DLD1 (cell line): ENCODE data around the gene FETUB.

Experiments used
- in situ Hi-C: cut with HindIII; loops from 2 replicates; pipeline ENCODE4 v1.10.0; 2017; ENCODE audit warnings: low sequenced_read_pairs

Gene FETUB

DNA sequence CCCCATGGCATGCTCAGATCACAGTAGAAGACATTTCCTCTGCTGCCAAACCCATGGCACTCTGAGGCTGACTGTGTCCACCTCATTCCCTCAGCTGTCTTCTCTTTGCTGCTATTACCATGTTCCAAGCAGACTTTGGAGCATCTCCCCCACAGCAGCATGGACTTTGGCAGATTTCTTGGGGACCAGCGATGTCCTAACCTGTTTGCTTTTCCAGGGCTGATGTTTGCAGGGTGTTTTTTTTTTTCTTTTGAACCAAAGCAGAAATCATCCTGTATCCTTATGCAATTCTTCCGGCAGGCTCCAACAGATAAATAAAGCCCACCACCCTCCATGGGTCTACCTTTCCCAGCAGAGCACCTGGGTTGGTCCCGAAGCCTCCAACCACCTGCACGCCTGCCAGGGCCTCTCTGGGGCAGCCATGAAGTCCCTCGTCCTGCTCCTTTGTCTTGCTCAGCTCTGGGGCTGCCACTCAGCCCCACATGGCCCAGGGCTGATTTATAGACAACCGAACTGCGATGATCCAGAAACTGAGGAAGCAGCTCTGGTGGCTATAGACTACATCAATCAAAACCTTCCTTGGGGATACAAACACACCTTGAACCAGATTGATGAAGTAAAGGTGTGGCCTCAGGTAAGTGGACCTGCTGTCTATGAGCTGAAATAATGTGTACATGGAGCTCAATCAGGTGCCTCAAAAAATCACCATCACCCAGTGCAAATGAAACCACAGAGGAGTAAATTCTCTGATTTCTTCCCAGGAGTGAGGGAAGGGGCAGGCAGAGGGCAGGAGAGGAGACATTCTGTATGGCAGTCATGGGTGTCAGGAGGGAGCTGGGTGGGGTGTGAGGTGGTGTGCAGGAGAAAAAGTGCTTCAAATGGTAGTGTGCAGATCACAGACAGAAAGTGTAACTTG is 27.2 kb upstream of the FETUB start, which contains the start of gene AHSG:
Gene AHSG, plus strand, starts transcription at position 340 of the 916 bp plus-strand sequence. Its CDS starts 82 bp downstream, at position 422.
- in situ Hi-C loops = no loop called here

DNA sequence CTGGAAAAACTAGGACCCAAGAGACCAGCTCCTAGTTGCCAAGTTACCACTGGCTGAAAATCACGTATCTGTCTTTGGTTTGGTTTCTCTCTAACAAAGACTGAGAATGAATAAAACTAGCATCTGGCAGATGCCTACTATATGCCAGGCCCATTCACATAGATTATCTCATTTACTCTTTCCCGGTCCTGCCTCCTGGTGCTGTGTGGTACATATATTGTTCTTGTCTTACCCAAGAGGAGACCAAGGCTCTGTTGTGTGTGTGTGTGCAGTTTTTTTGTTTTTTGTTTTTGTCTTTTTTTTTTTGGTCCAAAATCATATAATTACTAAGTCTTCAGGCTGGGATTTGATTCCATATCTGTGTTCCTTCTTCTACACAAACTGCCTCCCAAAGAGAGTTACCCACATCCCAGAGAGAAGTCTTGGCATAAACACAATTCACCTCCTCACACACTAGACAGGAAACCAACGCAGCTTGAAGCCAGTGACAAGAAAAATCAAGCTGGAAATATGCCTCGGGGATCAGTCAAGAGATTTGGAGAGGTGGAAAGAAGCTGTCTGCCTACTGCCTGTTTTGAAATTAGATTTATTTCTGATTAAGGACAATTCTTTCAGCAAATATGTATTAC is 26.4 kb upstream of the FETUB start:
- in situ Hi-C loops = no loop called here

DNA sequence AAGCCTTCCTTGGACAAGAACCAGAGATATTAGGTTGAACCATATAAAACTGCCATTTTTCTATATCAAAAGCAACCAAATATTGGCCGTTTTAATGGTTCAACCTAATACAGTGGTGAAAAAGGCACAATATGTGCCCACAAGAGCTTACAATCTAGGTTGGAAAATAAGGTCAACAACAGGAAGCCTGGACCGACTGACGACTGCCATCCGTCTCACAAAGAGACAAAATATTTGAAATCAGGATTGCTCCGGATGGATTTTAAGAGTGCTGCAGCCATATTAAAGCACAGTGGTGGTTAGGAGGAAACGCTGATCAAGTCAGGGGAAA is 26.0 kb upstream of the FETUB start:
- in situ Hi-C loops = no loop called here

DNA sequence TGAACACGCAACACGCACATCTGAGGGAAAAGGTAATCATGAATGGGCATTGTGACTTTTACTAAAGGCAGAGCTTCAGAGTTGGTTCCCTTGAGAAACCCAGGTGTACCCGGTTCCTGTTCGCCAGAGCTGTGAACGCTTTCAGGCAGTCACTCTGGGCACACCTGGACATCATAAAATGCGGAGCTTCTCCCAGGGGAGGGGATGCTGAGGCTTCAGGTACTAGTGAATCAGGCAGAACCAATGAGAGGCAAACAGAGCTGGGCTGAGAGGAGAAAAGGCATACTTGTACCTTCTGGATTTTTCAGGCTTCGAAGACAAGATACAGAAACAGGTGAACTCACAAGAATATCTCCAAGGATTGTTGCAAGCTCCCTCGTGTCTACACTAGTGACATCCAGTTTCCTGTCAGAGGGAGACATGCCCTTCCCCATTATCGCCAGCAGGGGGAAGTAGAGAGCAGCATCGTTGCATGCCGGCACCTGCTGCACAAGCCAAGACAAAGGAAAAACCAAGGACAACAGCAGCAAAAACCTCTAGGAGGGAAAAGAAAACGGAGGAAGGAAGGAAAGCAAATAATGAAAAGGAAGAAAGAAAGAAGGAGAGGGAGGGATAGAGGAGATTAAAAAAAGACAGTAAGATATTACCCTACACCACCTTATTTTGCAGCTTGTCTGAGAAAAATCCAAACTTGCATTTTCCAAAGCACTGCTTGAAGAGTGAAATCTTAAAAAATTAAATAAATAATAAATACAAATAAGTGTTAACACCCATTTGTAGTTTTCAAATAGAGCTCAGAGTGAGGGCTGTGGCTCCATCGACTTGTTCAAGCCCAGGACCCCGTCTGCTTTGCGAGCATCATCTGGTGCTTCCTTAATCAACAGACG is 25.4 kb upstream of the FETUB start:
- in situ Hi-C loops = no loop called here

DNA sequence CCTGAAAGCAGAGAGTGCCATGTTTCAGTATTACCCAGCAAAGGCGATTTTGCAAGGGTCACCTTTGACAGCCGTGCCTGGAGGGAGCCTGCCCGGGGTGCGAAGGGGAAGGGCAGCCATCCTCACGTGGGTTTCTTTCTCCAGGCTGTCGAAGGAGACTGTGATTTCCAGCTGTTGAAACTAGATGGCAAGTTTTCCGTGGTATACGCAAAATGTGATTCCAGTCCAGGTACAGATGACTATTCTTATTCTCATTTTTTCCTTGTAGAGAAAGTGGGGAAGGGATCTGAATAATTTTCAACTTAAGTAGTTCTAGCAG is 23.9 kb upstream of the FETUB start:
- in situ Hi-C loops = no loop called here

DNA sequence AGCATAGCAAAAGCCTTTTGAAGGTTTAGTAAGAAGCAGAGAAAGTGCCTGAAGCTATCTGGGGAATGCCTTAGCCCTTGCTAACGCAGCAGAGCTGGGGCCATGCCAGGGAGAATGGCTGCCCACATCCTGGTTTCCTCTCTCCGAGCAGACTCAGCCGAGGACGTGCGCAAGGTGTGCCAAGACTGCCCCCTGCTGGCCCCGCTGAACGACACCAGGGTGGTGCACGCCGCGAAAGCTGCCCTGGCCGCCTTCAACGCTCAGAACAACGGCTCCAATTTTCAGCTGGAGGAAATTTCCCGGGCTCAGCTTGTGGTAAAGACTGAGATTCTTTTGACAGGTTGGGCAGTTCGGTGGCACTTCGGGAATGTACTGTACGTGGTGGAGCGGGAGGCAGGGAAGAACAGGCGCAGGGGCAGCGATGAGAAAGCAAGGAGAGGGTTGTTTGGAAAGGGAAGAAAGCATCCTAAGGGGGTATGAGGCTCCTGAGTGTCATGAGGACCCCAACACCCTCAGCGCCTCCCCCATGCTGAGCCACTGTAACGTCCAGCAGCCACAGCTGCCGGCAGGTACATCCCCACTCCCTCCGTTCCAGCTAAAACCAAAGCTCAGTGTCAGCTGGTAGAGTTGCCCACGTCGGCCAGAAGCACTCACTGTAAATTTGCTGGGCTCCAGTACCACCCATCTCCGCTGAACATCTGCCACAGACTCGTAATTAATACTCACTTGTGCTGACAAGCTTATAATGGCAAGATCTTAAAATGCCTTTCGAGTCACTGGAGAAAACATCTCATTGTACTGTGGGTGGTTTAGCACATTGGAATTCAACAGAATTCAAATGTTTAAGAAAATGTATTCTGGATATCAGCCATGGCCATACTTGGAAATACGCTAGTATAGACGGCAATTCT is 22.9 kb upstream of the FETUB start:
- in situ Hi-C loops = no loop called here

DNA sequence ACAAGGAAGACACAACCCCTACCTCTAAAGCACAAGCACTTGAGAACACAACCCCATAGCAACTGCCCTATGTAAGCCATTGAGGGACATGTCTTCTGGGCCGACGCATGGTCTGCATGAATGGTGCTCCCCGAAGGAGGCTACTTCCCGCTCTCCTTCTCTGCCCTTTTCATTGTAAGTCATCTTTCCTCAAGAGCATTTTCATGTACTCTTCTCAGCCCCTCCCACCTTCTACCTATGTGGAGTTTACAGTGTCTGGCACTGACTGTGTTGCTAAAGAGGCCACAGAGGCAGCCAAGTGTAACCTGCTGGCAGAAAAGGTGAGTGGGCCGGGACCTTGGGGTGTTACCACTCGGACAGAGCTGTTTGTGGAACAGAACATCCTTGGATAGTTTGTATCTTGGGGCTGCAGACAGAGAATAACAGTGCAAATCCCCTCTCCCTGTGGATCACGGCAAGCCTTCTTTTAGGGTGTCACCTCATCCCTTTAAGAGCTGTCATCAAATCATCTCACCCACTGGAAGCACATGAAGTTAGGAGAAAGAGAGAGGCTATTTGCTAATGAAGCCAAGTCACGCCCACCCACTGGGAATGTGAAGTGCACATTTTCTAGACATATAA is 21.8 kb upstream of the FETUB start:
- in situ Hi-C loops = no loop called here

DNA sequence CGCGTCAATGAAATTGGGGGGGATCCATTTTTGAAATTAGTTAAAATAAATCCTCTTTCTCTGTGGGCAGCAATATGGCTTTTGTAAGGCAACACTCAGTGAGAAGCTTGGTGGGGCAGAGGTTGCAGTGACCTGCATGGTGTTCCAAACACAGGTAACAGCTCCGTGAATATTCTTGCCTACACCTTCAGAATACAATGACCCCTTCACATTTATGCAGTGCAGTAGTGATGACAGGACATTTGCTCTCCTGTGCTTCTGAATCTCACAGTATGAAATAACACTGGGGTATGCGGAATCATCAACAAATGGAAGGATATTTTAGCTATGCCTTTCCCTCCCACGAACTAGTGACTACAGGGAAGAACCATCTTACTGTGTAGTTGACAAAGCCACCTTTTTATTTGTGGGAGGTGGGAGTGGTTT is 20.4 kb upstream of the FETUB start:
- in situ Hi-C loops = no loop called here

DNA sequence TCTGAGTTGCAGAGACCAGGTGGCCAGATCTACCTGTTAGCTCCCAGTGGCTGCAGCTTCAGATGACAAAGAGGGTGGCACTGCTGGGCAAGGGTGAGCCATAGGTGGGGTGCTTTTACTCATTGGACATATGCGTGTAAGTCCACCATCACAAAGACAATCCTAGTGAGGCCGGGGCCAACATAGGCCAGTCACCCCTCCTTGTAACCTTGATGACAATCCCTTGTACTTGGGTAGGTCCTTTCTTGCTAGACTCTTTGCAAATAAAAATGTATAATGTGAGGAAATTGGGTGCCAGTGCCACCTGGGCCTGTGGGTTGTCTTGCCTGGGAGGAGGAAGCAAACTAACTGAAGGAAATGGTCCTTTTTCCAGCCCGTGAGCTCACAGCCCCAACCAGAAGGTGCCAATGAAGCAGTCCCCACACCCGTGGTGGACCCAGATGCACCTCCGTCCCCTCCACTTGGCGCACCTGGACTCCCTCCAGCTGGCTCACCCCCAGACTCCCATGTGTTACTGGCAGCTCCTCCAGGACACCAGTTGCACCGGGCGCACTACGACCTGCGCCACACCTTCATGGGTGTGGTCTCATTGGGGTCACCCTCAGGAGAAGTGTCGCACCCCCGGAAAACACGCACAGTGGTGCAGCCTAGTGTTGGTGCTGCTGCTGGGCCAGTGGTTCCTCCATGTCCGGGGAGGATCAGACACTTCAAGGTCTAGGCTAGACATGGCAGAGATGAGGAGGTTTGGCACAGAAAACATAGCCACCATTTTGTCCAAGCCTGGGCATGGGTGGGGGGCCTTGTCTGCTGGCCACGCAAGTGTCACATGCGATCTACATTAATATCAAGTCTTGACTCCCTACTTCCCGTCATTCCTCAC is 19.7 kb upstream of the FETUB start:
- in situ Hi-C loops = no loop called here

DNA sequence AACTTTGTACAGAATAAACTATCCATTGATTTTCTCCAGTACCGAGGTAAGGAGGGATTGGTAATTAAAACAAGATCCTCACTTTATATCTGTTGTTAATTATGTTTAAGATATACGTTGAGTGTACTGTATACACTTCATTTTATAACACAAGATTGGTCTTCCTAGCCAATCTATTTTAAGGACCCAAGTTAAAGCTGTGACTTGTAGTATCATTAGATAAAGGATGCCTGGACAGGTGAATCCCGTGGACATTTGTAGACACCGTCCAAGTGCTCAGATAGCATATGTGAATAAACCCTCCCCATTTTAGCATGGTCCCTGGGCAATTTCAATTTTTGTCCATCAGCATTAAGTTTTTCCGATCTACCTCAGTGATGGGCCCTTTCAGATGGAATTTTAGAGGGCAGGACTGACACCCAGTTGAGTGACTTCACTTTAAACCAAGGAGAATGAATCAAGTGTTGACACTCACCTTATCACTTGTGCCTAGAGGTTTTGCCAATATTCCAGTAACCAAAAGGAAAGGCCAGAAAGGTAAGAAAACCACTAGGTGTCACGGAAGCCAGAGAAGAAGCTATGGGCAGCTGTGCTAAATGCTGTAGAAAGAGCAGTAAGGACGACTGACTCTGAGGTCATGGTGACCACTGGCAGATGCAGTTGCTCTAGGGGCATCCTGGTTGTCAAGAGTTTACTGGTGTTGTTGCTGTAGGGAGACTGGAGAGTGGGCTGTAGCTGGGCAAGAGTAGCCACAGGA is 18.1 kb upstream of the FETUB start:
- in situ Hi-C loops = no loop called here

DNA sequence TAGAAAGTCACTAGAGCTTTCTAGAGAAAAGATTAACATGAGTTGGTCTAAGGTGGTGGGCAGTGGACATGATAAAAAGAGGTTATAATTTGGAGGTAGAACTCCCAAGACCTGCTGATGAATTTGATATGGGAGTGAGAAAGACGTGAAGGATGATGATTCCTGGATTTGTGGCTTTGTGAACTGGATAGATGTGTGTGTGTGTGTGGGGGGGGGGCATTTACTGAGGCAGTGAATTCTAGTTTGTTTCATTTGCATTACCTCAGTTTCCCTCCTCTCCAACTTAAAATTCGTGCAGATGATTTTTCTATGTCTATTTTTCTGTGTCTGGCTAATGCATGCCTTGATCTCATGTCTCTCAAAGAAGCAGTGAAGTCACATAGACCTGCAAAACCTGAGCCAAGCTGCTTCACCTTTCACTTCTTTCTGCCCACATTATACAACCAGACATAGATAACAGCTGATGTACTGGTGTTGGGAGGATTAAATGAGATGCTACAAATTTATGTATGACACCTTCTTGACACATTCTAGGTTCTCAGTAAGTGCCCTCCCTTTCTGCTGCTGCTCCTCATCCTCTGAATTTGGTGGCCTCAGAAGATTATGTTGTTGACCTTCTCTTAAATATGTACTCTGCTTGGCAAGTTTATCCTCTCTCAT is 17.4 kb upstream of the FETUB start:
- in situ Hi-C loops = no loop called here

DNA sequence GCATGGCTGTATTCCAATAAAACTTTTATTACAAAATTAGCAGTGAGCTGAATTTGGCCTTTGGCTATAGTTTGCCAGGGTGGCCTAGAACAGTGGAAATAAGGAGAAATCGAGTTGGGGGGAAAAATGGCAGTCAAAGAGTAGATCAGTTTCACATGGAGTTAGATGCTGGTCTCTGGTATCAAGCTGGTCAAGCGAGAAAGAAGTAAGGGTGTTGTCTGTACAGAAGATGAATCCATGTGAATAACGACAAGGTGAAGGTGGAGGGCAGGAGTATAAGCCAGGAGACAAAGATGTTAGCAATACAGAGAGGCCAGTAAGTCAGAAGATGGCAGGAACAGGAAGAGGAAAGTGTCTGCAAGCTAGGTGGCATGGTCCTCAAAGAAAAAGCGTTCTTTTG is 15.6 kb upstream of the FETUB start:
- in situ Hi-C loops = no loop called here

DNA sequence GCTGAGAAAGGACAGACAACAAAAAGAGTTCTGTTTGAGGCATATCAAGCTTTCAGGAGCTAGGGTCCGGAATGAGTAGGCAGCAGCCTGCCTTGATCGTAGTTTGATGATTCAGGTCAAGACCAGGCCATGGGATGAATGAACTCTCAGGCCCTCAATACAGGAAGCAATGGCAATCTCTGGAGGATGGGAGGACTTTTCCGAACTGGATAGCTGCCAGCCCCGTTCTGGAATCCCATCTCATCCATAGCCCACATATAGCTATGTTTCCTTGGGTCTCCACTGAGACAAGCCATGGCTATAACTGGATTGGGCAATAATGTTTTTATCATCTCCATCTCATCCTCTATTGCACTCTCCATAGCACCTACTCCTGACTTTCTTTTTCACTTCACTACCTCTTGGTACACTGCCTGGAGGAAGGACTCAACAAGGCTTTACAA is 14.6 kb upstream of the FETUB start:
- in situ Hi-C loops = no loop called here

DNA sequence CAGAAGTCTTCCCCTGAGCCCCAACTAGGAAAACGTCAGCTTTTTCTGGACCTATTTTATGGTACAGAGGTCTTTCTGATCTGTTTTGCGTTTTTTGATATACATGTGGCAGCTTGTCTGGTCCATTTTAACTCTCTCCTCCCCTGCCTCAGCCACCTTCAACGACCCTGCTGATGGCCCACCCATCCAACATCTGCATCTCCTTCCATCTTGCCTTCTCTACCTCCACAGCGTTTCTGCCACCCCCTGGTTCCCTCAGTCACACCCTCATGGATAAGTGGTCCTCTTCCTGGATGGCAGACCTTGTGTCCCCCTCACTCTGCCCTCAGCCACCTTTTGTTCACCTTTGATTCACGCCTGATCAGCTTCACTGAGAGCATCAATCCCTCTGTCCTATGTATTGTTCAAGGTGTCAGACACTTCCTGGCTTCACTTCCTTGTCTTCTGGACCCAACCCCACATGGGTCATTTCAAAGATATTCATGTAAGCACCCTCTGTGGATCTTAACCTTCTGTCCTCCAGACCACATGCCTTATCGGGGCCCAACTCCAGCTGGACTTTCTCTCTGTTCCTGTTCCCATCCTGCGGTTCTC is 13.8 kb upstream of the FETUB start:
- in situ Hi-C loops = no loop called here

DNA sequence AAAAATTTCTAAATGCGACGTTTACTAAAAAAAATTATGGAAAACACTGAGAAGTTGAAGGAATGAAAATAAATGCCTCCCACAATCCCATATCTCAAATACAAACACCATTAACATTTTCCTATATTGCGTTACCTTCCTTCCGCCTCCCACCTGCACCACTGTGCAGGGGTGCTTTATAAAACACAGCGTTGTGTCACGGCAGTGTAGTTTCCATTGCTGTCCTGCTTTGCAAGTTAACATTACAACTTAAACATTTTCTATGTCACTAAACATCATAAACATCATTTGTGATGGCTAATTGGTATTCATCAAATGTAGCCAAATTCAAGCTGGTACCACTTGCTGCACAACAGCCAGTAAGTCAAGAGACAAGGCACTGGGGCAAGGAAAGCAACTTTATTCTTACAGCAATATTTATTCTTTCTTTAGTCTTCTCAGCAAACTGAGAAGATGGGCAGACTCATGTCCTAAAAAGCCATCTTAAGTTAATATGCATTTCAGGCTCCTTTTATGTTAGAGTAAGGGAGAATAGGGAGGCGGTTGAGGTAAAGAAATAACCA is 12.3 kb upstream of the FETUB start:
- in situ Hi-C loops = no loop called here

DNA sequence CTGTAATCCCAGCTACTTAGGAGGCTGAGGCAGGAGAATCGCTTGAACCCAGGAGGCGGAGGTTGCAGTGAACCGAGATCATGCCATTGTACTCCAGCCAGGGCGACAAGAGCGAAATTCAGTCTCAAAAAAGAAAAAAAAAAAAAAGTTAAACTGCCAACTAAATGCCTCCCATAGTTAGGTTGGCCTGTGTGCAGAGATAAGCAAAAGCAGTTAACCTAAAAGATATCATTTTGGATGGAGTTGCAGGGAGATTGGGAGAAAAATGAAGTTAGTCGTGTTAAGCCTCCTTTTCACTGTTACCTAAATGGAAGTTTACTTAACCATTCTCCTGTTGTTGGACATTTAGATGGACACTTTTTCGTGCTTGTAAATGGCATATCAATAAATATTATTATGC is 11.4 kb upstream of the FETUB start:
- in situ Hi-C loops = no loop called here
